ENCODE measurements around the gene SLX4. TPM values are rescaled to one million over a fixed set of nuclear protein-coding genes. Genes with fewer than 3 reads are reported as not detected.

The SLX4 gene
- total RNA-seq, 1 donor from 2014 or later: 12.2 TPM

DNA sequence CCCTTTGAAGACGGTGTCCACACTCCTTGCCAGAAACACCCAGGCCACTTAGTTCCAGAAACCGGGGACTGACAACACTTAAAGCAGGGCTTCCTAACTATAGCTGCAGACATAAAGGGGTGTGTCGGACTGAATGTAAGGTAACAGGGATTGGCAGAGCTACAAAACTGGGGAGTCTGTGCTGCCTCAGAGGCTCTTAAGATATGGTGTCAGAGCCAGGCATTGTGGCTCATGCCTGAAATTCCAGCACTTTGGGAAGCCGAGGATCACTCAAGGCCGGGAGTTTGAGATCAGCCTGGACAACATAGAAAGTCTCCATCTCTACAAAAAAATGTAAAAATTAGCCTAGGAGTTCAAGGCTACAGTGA is 20.0 kb downstream of the SLX4 start:
- Mint-ChIP-seq H3K4me3 (ENCODE audit: low read depth) (no peak overlapping the region), H3K9me3 (no peaks in the 10 kb centered on the region), H3K27me3 (ENCODE audit: low read depth) (no peaks in the 10 kb centered on the region), H3K27ac (no peak overlapping the region), H3K36me3 (ENCODE audit: low read depth) (peaks cover 23% of the 10 kb centered on the region), H3K4me1 (ENCODE audit: low read depth) (peaks cover 2% of the 10 kb centered on the region)
- no peak for DNase-seq (ENCODE audit: low spot score)
- intact Hi-C loops (cut with micrococcal nuclease): no loop called here

- H3K4me3 Mint-ChIP-seq (ENCODE audit: low read depth): no peak overlapping the region
- H3K36me3 Mint-ChIP-seq (ENCODE audit: low read depth): peaks cover 26% of the 10 kb centered on the region
- no peaks in the 10 kb centered on the region for H3K27me3 Mint-ChIP-seq (ENCODE audit: low read depth)
- no peaks in the 10 kb centered on the region for H3K9me3 Mint-ChIP-seq
- H3K4me1 Mint-ChIP-seq (ENCODE audit: low read depth): peaks cover 4% of the 10 kb centered on the region
- no peak overlapping the region for H3K27ac Mint-ChIP-seq
- intact Hi-C loops (cut with micrococcal nuclease): no loop called here
- no peak for DNase-seq (ENCODE audit: low spot score)
These were observed 20.5 kb downstream of the SLX4 start for GRCh38 chr16:3590736-3591435.

GRCh38 chr16:3589991-3590701 is 21.3 kb downstream of the SLX4 start:
- peaks cover 25% of the 10 kb centered on the region for H3K36me3 Mint-ChIP-seq (ENCODE audit: low read depth)
- DNase-seq (ENCODE audit: low spot score): no peak
- intact Hi-C loops (cut with micrococcal nuclease): no loop called here
- H3K9me3 Mint-ChIP-seq: no peaks in the 10 kb centered on the region
- peaks cover 7% of the 10 kb centered on the region for H3K4me1 Mint-ChIP-seq (ENCODE audit: low read depth)
- H3K27me3 Mint-ChIP-seq (ENCODE audit: low read depth): no peaks in the 10 kb centered on the region
- no peak overlapping the region for H3K27ac Mint-ChIP-seq
- no peak overlapping the region for H3K4me3 Mint-ChIP-seq (ENCODE audit: low read depth)

DNA sequence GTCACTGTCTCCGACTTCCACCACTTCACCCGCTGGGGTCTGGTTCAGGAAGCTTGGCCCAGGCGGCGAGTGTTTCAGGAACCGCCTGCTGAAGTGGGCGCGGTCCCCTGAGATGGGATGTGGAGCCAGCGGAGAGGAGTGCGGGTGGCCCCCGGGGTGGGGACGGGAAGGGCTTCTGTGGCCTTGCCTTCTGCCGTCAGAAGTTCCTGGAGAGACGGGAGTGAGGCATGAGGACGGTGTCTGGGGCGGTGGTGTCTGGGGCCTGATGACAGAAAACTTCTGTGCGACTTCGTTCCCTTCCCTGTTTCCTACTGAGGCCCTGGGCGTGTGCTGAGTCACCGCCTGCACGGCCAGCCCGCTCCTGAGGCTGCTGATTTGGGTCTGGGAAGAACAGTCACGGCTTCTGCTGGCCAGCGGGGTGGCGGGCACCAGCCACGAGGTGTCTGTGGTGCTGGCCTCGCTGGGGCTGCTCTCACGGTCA is 21.9 kb downstream of the SLX4 start:
- Mint-ChIP-seq H3K9me3 (no peaks in the 10 kb centered on the region), H3K27me3 (ENCODE audit: low read depth) (no peaks in the 10 kb centered on the region), H3K27ac (no peak overlapping the region), H3K4me3 (ENCODE audit: low read depth) (no peak overlapping the region), H3K36me3 (ENCODE audit: low read depth) (peaks cover 28% of the 10 kb centered on the region), H3K4me1 (ENCODE audit: low read depth) (peaks cover 7% of the 10 kb centered on the region)
- DNase-seq (ENCODE audit: low spot score): no peak
- intact Hi-C loops (cut with micrococcal nuclease): no loop called here

DNA sequence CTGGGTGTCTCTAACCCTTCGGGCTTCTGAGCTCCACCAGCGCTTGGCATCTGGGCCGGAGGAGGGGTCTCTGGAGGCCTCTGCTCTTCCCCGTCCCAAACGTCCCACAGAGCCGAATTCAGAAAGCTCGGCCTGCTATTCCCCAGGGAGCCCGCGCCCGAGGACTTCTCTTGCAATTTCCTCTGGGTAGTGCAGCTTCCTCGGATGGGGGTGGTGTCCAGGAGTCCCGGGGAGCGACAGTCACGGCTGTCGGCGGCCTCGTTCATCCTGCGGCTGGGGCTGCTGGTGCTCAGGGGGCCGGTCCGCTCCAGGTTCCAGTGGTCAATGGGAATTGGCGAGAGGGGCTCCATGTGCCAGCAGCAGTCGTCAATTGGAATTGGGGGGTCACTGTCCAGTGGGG is 22.4 kb downstream of the SLX4 start:
- H3K9me3 Mint-ChIP-seq: no peaks in the 10 kb centered on the region
- H3K36me3 Mint-ChIP-seq (ENCODE audit: low read depth): peaks cover 26% of the 10 kb centered on the region
- H3K27ac Mint-ChIP-seq: no peak overlapping the region
- no peaks in the 10 kb centered on the region for H3K27me3 Mint-ChIP-seq (ENCODE audit: low read depth)
- intact Hi-C loops (cut with micrococcal nuclease): no loop called here
- DNase-seq (ENCODE audit: low spot score): no peak
- H3K4me1 Mint-ChIP-seq (ENCODE audit: low read depth): peaks cover 7% of the 10 kb centered on the region
- no peak overlapping the region for H3K4me3 Mint-ChIP-seq (ENCODE audit: low read depth)

GRCh38 chr16:3587547-3588110 is 23.8 kb downstream of the SLX4 start:
- Mint-ChIP-seq H3K27ac (no peak overlapping the region), H3K9me3 (no peaks in the 10 kb centered on the region), H3K27me3 (ENCODE audit: low read depth) (no peaks in the 10 kb centered on the region), H3K36me3 (ENCODE audit: low read depth) (peaks cover 29% of the 10 kb centered on the region), H3K4me3 (ENCODE audit: low read depth) (no peak overlapping the region), H3K4me1 (ENCODE audit: low read depth) (peaks cover 7% of the 10 kb centered on the region)
- no peak for DNase-seq (ENCODE audit: low spot score)
- intact Hi-C loops (cut with micrococcal nuclease): no loop called here

DNA sequence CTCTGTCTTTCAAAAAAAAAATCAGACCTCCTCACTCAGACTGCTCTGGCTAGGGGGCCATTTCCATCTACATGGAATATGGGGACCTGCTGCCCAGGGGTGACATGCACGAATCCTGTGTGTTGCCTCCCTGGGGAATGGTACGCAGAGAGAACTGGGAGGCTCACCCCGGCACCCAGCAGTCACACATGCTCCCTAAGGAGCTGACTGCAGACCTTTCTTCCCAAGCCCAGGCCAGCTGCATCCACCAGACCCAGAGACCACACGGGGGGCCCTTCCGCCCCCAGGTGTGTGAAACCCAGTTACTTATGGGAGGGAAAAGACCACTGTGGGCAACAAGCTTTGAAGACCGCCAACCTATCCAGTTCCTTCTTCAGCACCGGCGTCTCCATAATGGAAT is 27.0 kb downstream of the SLX4 start:
- peaks cover 12% of the 10 kb centered on the region for H3K36me3 Mint-ChIP-seq (ENCODE audit: low read depth)

DNA sequence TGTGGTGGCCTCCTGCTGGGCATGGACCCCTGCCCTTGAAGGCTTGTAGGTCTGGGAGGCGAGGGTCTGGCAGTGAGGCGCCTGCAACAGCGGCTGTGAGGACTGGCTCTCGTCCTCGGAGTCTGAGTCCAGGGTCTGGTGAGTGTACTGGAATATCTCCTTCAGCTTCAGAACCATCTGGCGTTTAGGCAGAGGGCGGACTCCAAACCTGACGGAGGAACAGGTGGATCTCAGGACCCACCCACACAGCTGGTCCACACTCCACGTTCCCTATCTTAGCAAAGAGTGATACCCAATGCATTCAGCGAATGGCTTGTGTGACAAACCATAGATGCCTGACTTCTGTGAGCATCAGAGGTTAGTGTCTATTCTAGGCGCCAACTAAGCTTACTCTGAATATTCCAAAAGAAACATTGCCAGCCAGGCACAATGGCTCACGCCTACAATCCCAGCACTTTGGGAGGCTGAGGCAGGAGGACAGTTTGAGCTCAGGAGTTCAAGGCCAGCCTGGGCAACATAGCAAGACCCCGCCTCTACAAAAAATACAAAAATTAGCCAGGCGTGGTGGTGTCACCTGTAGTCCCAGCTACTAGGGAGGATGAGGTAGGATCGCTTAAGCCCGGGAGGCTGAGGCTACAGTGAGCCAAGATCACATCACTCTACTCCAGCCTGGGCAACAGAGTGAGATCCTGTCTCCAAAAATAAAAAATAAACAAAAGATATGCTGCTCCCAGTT is 27.9 kb downstream of the SLX4 start:
- Mint-ChIP-seq H3K36me3 (ENCODE audit: low read depth) (peaks cover 12% of the 10 kb centered on the region), H3K4me1 (ENCODE audit: low read depth) (peaks cover 26% of the 10 kb centered on the region), H3K27ac (no peak overlapping the region), H3K27me3 (ENCODE audit: low read depth) (no peaks in the 10 kb centered on the region), H3K9me3 (no peaks in the 10 kb centered on the region), H3K4me3 (ENCODE audit: low read depth) (no peak overlapping the region)
- intact Hi-C loops (cut with micrococcal nuclease): no loop called here
- DNase-seq (ENCODE audit: low spot score): no peak

More for the DNA sequence above, 27.0 kb downstream of the SLX4 start:
- Mint-ChIP-seq H3K27me3 (ENCODE audit: low read depth) (no peaks in the 10 kb centered on the region), H3K4me3 (ENCODE audit: low read depth) (no peak overlapping the region), H3K9me3 (no peaks in the 10 kb centered on the region), H3K27ac (no peak overlapping the region), H3K4me1 (ENCODE audit: low read depth) (peaks cover 19% of the 10 kb centered on the region)
- no peak for DNase-seq (ENCODE audit: low spot score)
- intact Hi-C loops (cut with micrococcal nuclease): no loop called here

GRCh38 chr16:3582276-3583165 is 28.9 kb downstream of the SLX4 start:
- H3K27ac Mint-ChIP-seq: no peak overlapping the region

GRCh38 chr16:3581392-3581791 is 30.0 kb downstream of the SLX4 start:
- H3K27ac Mint-ChIP-seq: no peak overlapping the region
- no peak overlapping the region for H3K4me3 Mint-ChIP-seq (ENCODE audit: low read depth)
- no peak for DNase-seq (ENCODE audit: low spot score)
- no peaks in the 10 kb centered on the region for H3K27me3 Mint-ChIP-seq (ENCODE audit: low read depth)
- intact Hi-C loops (cut with micrococcal nuclease): no loop called here
- H3K36me3 Mint-ChIP-seq (ENCODE audit: low read depth): peaks cover 19% of the 10 kb centered on the region
- no peaks in the 10 kb centered on the region for H3K9me3 Mint-ChIP-seq
- peaks cover 34% of the 10 kb centered on the region for H3K4me1 Mint-ChIP-seq (ENCODE audit: low read depth)

More at GRCh38 chr16:3582276-3583165, 28.9 kb downstream of the SLX4 start:
- DNase-seq (ENCODE audit: low spot score): no peak
- Mint-ChIP-seq H3K27me3 (ENCODE audit: low read depth) (no peaks in the 10 kb centered on the region), H3K4me3 (ENCODE audit: low read depth) (no peak overlapping the region), H3K4me1 (ENCODE audit: low read depth) (peaks cover 31% of the 10 kb centered on the region), H3K9me3 (no peaks in the 10 kb centered on the region), H3K36me3 (ENCODE audit: low read depth) (peaks cover 12% of the 10 kb centered on the region)
- intact Hi-C loops (cut with micrococcal nuclease): no loop called here

GRCh38 chr16:3580686-3581085 is 30.7 kb downstream of the SLX4 start:
- Mint-ChIP-seq H3K27me3 (ENCODE audit: low read depth) (no peaks in the 10 kb centered on the region), H3K4me1 (ENCODE audit: low read depth) (peaks cover 32% of the 10 kb centered on the region), H3K36me3 (ENCODE audit: low read depth) (peaks cover 17% of the 10 kb centered on the region), H3K4me3 (ENCODE audit: low read depth) (no peak overlapping the region), H3K9me3 (no peaks in the 10 kb centered on the region), H3K27ac (peak overlapping the region; percentile 96)
- DNase-seq (ENCODE audit: low spot score): no peak
- intact Hi-C loops (cut with micrococcal nuclease): no loop called here

- intact Hi-C loops (cut with micrococcal nuclease): no loop called here
- Mint-ChIP-seq H3K27me3 (ENCODE audit: low read depth) (no peaks in the 10 kb centered on the region), H3K4me1 (ENCODE audit: low read depth) (peaks cover 31% of the 10 kb centered on the region), H3K36me3 (ENCODE audit: low read depth) (peaks cover 16% of the 10 kb centered on the region), H3K4me3 (ENCODE audit: low read depth) (no peak overlapping the region), H3K9me3 (no peaks in the 10 kb centered on the region), H3K27ac (peak overlapping the region; percentile 96)
- no peak for DNase-seq (ENCODE audit: low spot score)
These were observed 31.2 kb downstream of the SLX4 start for GRCh38 chr16:3580251-3580651.

All from activated T-helper 2 cell treated with anti-CD3 and anti-CD28 coated beads, Interferon-gamma antibody, Interleukin-2, Interleukin-4, amounts not matched to agents 10 μg/mL and 5 μg/mL and 100 μg/mL, durations not matched to agents 14 hours and 24 hours and 36 hours (primary cell).